Sigmoid colon (tissue), 4 donors: Measurements from ENCODE around the gene PDCL2.

ENCODE experiments used
- CTCF ChIP-seq, 4 experiments: fragments of 450-650 bp in 3 of 4; fragments of 200-600 bp in 1 of 4; IDR thresholded peaks; one replicate each; pipeline ENCODE4 v1.5.1; 2016 to 2019; ENCODE audit warnings: antibody characterized with exemption in 4 of 4, mild to moderate bottlenecking in 3 of 4, moderate library complexity in 2 of 4
- POLR2A ChIP-seq, 2 donors: fragments of 450-650 bp; IDR thresholded peaks; one replicate each; pipeline ENCODE4 v1.6.1; 2016; ENCODE audit warnings: antibody characterized with exemption in 2 of 2, mild to moderate bottlenecking in 2 of 2, moderate library complexity in 2 of 2
- POLR2AphosphoS5 ChIP-seq, 4 donors: sonication (generic); formaldehyde crosslinking; IDR thresholded peaks; one replicate each; pipeline ENCODE4 v1.6.1; 2017; ENCODE audit warnings: antibody characterized with exemption in 4 of 4

GRCh38 chr4:55625835-55626234 lies 33.8 kb upstream of the PDCL2 start:
- no peak for TF ChIP-seq CTCF (IDR thresholded peaks at IDR 0.05)
- TF ChIP-seq POLR2AphosphoS5 (IDR thresholded peaks at IDR 0.05) = no peak
- no peak for TF ChIP-seq POLR2A (IDR thresholded peaks at IDR 0.05)
